Head of caudate nucleus (tissue), 42 donors: ENCODE data around the gene HLA-F.

Experiments used
- DNase-seq, 42 donors: peaks; one replicate each; pipeline versions ENCODE4 v3.0.0 to v3.0.0-alpha.2; 2020 to 2021; ENCODE audit warnings: mixed read lengths in 7 of 42
- intact Hi-C: fragments of 100-400 bp; cut with DNase I; formaldehyde crosslinking; loops from one replicate; pipeline ENCODE4 v1.15.0; 2022

The HLA-F gene

GRCh38 chr6:29737707-29738630 lies 14.7 kb downstream of the HLA-F start:
- DNase-seq, result peak in 41 of 42 donors; percentile 25 to 85 (median 68)

DNA sequence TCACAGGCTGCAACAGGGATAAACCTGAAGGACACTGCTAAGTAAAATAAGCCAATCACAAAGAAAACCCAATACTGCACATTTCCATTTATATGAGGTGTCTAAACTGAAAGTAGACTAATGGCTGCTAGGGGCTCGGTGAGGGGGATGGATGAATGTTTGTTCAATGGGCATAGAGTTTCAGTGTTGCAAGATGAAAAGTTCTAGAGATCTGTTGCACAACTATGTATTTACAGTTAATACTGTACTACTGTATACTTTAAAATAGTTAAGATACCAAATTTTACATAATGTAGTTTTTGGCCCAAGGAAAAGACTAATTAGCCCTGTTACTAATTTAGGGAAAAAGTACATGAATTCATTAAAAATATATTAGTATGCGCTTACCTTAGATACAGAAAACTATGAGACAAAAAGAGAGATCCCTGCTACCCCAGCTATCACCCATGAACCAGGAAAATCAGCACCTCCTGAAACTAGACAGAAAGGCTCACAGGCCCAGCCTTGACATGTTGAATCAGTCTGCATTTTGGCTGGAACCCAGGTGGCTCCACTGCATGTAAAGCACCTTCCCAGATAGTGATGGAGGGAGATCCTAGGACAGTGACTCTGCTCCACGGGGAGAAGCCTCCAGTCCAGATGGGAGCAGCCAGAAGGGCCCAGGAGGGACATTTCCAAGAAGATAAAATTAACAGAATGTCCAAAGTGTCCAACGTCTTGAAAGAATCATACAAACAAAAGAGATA lies 16.1 kb downstream of the HLA-F start:
- intact Hi-C loops, result no loop called here
- DNase-seq, result peak in 1 of 42 donors; percentile 9

More at GRCh38 chr6:29737707-29738630, 14.7 kb downstream of the HLA-F start:
- intact Hi-C loops, result no loop called here

GRCh38 chr6:29739882-29740261 lies 16.6 kb downstream of the HLA-F start:
- DNase-seq, result no peak
- intact Hi-C loops, result no loop called here

GRCh38 chr6:29741592-29741991 lies 18.4 kb downstream of the HLA-F start:
- peak in 1 of 42 donors; percentile 9 for DNase-seq
- intact Hi-C loops, result no loop called here

DNA sequence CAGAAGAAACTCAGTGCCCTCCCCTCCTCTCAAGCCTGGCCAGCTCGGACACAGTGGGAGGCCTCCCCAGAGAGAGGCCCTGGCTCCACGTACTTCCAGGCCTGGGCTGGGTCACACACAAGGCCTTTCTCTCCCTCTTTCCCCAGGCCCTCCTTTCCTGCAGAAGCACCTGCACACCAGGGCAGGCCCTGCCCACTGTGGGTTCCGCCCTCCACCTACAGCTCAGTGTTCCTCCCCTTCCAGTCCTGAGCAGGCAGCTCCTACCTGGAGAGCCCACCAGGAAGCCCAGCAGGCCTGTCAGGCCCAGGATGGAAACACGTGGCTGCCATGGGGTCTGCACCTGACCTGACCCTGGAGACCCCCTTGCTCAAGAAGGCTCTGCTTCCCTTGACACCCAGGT lies 18.9 kb downstream of the HLA-F start:
- intact Hi-C loops, result no loop called here
- DNase-seq, result peak in 1 of 42 donors; percentile 14

- peak in 1 of 42 donors; percentile 7 for DNase-seq
- intact Hi-C loops, result no loop called here
Measured at GRCh38 chr6:29743025-29743424, 19.8 kb downstream of the HLA-F start.

GRCh38 chr6:29743568-29743967 lies 20.3 kb downstream of the HLA-F start:
- intact Hi-C loops, result no loop called here
- no peak for DNase-seq

GRCh38 chr6:29744131-29744530 lies 20.9 kb downstream of the HLA-F start:
- intact Hi-C loops, result no loop called here
- DNase-seq, result no peak

- peak in 1 of 42 donors; percentile 6 for DNase-seq
- intact Hi-C loops, result no loop called here
Measured at GRCh38 chr6:29744621-29745020, 21.4 kb downstream of the HLA-F start.

DNA sequence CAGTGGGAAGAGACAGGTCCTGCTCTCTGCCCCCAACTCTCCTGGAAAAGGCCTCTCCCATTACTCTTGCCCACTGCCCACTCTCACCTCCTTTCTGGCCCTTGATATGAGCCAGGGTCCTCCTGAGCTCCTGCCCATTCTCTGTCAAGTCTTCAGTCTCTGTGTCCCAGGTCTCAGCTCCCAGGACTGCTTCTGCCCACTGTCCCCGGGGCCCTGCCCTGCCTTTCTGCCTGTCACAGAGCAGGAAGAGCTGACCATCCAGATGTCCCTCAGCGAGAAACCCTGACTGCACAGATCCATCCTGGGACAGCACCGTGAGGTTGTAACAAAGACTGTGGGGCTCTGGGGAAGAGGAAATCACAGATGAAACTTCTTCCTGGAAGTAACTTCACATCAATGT lies 22.2 kb downstream of the HLA-F start:
- DNase-seq, result no peak
- intact Hi-C loops, result no loop called here

- DNase-seq, result peak in 1 of 42 donors; percentile 12
- intact Hi-C loops, result no loop called here
Measured at GRCh38 chr6:29745855-29746449, 22.7 kb downstream of the HLA-F start.

GRCh38 chr6:29746846-29747687 lies 23.8 kb downstream of the HLA-F start:
- intact Hi-C loops, result no loop called here
- no peak for DNase-seq

DNA sequence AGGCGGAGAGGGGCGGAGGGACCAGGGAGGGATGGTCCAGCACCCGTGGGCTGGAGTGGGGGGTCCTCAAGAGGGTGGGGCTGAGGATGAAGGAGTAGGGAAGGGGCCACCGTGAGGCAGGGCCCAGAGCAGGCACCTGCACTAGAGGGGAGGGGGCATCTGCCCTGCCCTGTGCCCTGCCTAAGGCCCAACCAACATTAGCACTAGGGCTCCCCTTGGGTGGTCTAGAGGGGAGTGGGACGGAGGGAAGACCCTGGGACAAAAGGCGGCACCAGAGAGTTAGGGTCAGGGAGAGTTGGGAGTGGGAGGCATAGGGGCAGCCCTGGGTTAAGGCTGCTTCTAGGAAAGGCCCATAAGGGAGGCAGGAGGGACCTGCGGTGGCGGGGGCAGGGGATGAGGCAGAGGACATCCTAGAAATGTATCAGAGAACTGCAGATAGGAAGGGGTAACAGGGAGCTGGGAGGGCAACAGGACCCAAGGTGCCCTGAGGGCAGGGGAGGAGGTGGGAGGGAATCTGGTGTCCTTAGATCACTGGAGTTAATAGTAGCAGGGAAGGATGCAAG lies 24.5 kb downstream of the HLA-F start:
- intact Hi-C loops, result no loop called here
- no peak for DNase-seq

GRCh38 chr6:29748391-29749307 lies 25.4 kb downstream of the HLA-F start:
- peak; percentile 77 to 95 (median 90) for DNase-seq
- intact Hi-C loops, result no loop called here

DNA sequence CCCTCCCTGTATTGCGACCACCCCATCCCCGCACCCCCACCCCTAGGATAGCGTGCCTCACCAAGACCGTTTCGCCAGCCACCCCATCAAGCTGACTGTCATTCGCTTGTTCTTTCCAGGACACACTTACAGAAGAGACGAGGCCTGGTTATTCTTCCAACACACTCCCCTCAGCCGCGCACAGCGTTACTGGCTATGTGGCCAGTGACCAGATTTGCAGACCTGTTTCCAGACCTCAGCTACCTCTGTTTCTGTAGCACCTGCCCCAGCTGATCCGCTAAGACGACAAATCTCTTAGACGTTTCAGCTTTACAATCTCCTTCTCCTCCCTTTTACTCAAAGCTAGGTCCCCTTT lies 26.1 kb downstream of the HLA-F start:
- intact Hi-C loops, result no loop called here
- peak in 3 of 42 donors; percentile 7 to 29 (median 19) for DNase-seq

DNA sequence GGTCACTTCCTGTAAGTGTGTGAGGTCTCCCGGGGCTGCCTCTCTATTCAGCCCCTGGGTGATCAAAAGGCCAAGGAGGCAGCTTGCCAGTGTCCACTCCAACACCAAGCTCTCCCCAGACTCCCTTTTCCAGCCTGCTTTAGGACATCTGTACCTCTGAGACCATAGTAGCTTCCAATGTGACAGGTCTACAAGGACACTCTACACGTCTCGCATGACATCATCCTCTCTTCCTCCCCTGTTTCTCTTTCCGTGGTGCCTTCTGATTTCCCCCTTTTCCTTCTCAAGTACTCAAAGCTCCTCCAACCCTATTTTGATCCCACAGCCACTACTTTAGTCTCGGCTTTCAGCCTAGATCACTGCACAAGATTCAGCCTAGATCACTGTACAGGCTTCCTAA lies 26.4 kb downstream of the HLA-F start:
- intact Hi-C loops, result loop anchor here (10.0 kb wide), 1 partner anchor 45 kb away; no protein-coding TSS in a partner anchor
- DNase-seq, result peak in 1 of 42 donors; percentile 9

DNA sequence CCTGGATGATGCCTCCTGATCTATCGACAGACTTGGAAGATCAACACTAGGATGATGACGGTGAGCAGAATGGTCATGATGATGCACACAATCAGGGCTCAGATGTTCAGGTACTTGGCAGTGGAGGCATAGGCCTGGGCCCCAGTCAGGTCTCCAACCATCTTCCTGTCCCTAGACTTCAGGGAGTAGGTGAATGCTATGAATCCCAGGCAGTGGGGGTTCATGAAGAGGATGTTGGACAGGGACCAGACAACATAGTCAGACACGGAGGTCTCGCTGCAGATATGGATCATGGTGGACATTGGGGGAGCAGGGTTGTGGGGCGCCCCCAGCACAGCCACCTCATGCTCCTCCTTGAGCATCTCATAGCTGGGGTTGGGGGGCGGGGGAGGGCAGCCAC lies 27.5 kb downstream of the HLA-F start:
- no peak for DNase-seq
- intact Hi-C loops, result loop anchor here (10.0 kb wide), 1 partner anchor 46 kb away; no protein-coding TSS in a partner anchor
